ENCODE measurements around the gene TMEM117.
"Not testable (repeated sequence)": the region's sequence is repeated elsewhere in the genome, so short reads cannot be mapped to it uniquely, and the experiment has no call there.

TMEM117 gene

GRCh38 chr12:44159862-44160261, 324.0 kb downstream of the TMEM117 start:
- no peak overlapping the region for H3K4me3 ChIP-seq (replicated peaks; ENCODE audit: low read depth, low read length)
- TF ChIP-seq CTCF (IDR thresholded peaks at IDR 0.05; ENCODE audit: low read length, missing control alignments): no peak
- no peak for DNase-seq (ENCODE audit: low read depth)

GRCh38 chr12:44162961-44163360, 327.1 kb downstream of the TMEM117 start:
- DNase-seq (ENCODE audit: low read depth): no peak
- no peak for TF ChIP-seq CTCF (IDR thresholded peaks at IDR 0.05; ENCODE audit: low read length, missing control alignments)
- H3K4me3 ChIP-seq (replicated peaks; ENCODE audit: low read depth, low read length): no peak overlapping the region

GRCh38 chr12:44174053-44174452, 338.2 kb downstream of the TMEM117 start:
- no peak overlapping the region for H3K4me3 ChIP-seq (replicated peaks; ENCODE audit: low read depth, low read length)
- DNase-seq (ENCODE audit: low read depth): no peak
- TF ChIP-seq CTCF (IDR thresholded peaks at IDR 0.05; ENCODE audit: low read length, missing control alignments): no peak

GRCh38 chr12:44184499-44185206, 348.8 kb downstream of the TMEM117 start:
- TF ChIP-seq CTCF (IDR thresholded peaks at IDR 0.05; ENCODE audit: low read length, missing control alignments): no peak
- DNase-seq (ENCODE audit: low read depth): no peak
- H3K4me3 ChIP-seq (replicated peaks; ENCODE audit: low read depth, low read length): no peak overlapping the region

GRCh38 chr12:44193281-44193680, 357.4 kb downstream of the TMEM117 start:
- no peak overlapping the region for H3K4me3 ChIP-seq (replicated peaks; ENCODE audit: low read depth, low read length)
- no peak for DNase-seq (ENCODE audit: low read depth)
- TF ChIP-seq CTCF (IDR thresholded peaks at IDR 0.05; ENCODE audit: low read length, missing control alignments): no peak

- H3K4me3 ChIP-seq (replicated peaks; ENCODE audit: low read depth, low read length); DNase-seq (ENCODE audit: low read depth): not testable (repeated sequence)
Measured at GRCh38 chr12:44195719-44196118, 359.8 kb downstream of the TMEM117 start.

GRCh38 chr12:44206045-44206444, 370.2 kb downstream of the TMEM117 start:
- no peak for TF ChIP-seq CTCF (IDR thresholded peaks at IDR 0.05; ENCODE audit: low read length, missing control alignments)
- no peak overlapping the region for H3K4me3 ChIP-seq (replicated peaks; ENCODE audit: low read depth, low read length)
- DNase-seq (ENCODE audit: low read depth): no peak
